GM21381 (cell line): ENCODE measurements around the gene TACC3.

ENCODE experiments used
- ATAC-seq: cut with Tn5 transposase; IDR thresholded peaks from one replicate; pipeline ENCODE4 v1.9.1; 2021; ENCODE audit warnings: mild to moderate bottlenecking, moderate library complexity; ENCODE audit not compliant: unreplicated experiment

TACC3 gene

GRCh38 chr4:1744552-1744951 lies 23.2 kb downstream of the TACC3 start:
- no peak for ATAC-seq

DNA sequence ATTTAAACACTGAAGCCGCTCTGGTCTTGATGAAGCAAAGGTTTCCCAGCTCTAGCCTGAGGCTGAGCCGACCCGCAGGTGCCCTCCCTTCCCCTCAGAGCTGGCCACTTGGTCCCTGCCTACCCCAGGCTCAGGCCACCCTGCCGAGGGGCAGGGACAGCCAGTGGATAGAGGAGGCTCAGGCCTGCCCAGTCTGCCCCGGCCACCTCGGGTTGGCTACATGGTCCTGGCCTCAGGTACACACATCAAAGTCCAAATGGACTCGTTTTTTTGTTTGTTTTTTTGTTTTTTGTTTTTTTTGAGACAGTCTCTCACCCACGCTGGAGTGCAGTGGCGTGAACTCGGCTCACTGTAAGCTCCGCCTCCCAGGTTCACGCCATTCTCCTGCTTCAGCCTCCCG lies 23.8 kb downstream of the TACC3 start:
- no peak for ATAC-seq

- ATAC-seq = no peak
Observed at GRCh38 chr4:1745697-1746096, 24.4 kb downstream of the TACC3 start.

DNA sequence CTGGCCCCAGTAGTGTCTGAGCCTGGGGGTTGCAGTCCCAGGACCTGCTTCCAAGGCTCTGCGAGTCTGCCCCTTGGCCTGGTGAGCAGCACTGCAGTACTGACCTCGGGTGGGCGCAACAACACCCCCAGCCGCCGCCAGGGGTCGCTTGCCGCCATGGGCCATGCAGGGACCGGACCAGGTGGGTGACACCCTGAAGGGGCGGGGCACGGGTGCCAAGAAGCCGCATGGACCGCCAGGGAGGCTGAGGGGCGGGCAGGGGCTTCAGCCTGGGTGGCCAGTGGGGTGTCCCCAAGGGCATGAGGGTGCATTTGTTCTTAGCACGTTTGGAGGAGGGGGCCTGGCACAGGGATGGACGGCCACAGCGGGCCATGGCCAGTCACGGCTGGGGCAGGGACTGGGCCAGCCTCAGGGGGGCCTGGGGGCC lies 25.0 kb downstream of the TACC3 start:
- ATAC-seq = no peak

DNA sequence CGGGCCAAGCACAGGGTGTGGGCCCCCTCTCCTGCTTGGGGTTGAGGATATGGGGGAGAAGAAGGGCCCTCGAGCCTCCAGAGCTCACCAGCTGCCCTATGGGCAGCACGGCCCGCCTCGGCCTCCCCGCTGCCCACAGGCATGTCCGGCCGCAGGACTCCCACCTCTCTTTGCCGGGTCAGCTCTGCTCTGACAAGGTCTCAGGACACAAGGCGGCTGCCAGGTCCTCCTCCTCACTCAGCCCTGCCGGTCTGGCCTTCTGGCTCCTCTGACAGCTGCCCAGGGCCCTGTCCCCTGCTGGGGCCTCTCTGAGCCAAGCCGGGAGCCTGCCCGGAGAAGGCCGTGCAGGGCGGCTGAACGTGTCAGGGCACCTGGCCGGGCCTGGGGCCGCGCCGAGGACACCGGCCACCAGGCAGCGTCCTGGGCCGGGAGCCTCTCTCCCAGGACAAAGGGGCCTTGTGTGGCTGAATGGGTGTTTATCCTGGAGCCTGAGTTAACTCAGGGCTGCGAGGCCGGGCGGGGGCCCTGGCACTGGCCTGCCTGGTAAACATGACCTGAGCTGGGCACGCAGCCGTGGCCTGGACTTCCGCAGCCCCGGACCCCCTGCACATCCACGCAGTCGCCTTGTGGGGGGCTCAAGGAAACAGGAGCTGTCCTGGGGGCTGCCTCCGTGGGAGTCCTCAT lies 25.7 kb downstream of the TACC3 start:
- no peak for ATAC-seq

DNA sequence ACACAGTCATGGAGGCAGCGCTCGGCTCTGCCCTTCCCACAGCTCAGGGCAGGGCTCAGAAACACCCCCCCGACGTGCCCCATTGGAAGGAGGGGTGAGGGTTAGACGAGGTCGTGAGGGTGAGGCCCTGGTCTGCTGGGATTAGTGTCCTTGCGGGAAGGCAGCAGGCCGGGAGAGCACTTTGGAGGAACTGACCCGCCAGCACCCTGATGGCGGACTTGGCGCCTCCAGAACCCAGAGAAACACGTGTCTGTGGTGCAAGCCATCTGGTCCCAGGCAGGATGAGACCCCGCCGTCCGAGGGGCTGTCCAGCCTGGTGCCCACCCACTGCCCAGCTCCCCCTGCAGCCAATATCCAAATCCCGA lies 26.3 kb downstream of the TACC3 start:
- ATAC-seq = no peak

DNA sequence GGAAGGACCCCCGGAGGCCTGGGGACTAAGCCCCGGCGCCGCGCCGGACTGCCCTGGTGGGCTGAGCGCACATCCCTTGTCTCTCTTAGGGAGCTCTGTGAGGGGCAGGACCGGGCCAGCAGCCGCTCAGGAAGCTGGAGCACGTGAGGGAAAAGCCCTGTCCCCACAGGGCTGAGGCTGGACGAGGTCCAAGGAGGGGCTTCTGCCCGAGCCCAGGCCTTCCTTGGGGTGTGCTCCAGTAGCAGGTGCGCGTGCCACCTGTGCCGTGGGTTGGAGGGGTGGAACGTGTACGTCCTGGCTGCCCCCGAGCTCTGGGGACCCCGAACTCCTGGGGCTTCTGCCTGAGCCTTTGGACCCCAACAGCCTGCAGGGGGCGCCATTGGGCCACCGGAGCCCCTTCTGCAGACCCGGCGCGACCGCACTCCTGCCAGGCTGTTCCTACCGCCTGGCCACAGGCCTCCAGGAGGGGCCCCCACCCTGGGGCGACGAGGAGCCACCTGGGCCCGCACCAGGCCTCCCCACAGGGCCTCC lies 27.2 kb downstream of the TACC3 start:
- no peak for ATAC-seq

- ATAC-seq = no peak
Observed at GRCh38 chr4:1749370-1749769, 28.0 kb downstream of the TACC3 start.

DNA sequence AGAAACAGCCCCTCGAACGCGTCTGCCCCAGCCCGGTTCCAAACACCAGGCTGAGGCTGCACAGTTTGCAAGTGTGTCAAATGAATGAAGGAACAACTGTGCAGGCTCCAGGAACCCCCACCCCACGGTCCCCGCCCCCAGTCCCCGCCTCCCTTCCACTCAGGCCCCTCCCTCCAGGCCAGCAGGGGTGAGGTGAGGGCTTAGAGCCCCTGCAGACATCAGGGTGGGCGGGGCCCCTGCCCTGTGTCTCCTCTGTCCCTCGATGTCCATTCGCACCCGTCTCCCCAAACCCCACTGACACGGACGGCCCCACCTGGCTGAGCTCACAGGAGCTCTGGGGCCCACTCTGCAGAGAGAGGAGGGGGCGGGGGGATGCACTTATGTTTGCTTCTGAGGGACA lies 28.5 kb downstream of the TACC3 start:
- ATAC-seq = no peak

- ATAC-seq = no peak
Observed at GRCh38 chr4:1750381-1751154, 29.2 kb downstream of the TACC3 start.

GRCh38 chr4:1751155-1751918 lies 30.0 kb downstream of the TACC3 start:
- ATAC-seq = no peak

DNA sequence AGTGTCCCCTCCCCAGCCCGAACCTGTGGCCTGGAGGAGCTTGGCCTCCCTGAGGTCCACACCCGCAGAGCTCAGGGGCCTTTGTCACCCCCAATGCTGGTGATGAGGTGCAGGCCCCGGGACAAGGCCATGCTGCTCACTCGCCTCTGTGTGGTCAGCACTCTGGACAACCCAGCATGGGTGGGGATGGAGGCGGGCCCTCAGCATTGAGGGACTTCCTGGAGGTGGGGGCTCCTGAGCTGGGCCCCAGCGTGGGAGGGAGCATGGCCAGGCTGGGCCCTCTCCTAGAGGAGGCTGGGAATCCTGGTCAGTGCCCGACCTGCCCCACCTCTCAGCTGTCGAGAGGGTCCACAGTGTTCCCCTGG lies 30.6 kb downstream of the TACC3 start:
- ATAC-seq = no peak

GRCh38 chr4:1752284-1753041 lies 31.1 kb downstream of the TACC3 start:
- ATAC-seq = no peak

GRCh38 chr4:1753294-1753696 lies 32.0 kb downstream of the TACC3 start:
- no peak for ATAC-seq

DNA sequence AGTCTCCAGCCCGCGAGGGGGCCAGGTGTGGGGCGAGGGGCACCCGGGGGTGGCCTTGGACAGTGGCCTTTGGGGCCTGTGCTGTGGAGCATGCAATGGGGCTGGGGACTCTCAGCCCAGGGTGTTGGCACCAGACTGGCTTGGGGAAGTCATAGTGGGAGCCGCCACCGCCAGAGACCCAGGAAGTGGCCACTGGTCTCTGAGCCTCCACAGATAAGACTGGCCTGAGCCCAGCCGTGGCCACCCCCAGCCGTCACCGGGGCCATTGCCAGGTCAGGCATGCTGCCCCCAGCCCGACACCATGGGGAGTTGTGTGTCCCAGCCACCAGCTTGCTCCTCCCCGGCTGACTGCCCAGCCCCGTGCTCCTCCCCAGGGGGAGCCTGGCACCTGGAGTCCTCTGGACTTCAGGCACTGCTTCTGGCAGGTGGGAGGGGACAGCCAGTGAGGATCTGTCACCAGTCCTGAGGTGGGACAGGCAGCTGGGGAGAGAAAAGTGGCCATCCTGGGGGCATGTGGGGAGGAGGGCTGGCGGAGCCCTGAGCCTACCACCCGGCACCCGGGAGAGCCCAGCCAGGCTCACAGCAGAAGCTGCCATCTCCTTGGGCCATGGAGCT lies 32.5 kb downstream of the TACC3 start:
- ATAC-seq = no peak

- ATAC-seq = no peak
Observed at GRCh38 chr4:1754336-1754735, 33.0 kb downstream of the TACC3 start.

- no peak for ATAC-seq
Observed at GRCh38 chr4:1755297-1755696, 34.0 kb downstream of the TACC3 start.

GRCh38 chr4:1756079-1756478 lies 34.8 kb downstream of the TACC3 start:
- ATAC-seq = no peak

DNA sequence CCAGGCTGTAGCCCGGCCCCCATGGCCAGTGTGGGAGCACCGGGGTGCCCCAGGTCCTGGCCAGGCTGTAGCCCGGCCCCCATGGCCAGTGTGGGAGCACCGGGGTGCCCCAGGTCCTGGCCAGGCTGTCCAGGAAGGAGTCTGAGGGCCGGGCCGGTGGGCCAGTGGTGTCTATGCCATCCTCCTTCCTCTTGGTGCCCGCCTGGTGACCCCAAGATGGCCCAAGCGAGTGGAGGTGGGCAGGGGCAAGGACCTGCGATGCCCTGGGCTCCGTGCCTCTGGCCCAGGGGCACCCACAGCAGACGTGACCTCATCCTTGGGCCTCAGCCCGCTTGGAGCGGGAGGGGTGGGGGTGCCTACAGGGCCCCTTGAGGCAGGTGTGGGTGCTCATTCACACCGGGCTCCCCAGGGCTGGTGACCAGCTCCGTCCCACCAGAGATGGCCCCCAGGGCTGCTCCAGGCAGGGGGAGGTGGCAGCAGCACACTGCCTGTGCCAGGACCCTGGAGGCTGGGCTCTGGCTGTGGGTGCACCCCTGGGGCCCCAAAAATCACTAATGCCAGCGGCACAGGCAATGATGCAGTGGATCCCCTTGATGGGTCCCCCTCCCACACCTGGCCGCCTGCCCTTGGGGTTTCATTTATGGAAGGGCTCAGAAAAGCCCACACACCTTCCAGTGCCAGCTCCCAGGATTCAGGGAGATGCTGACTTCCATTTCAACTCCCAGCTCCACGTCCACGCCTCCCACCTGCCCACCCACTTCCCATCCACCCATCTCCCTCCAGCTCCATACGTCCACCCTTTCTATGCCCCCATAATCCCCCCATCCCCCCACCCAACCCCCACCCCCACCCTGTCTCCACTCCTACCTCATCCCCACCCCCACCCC lies 35.8 kb downstream of the TACC3 start:
- no peak for ATAC-seq

GRCh38 chr4:1757836-1758235 lies 36.5 kb downstream of the TACC3 start:
- ATAC-seq = no peak
